GM18861 (cell line): ENCODE results near the gene STX1B.

Experiments
- ATAC-seq: cut with Tn5 transposase; IDR thresholded peaks from one replicate; pipeline ENCODE4 v1.9.1; 2021; ENCODE audit not compliant: unreplicated experiment

STX1B gene

GRCh38 chr16:30996985-30997724, 13.3 kb downstream of the STX1B start:
- no peak for ATAC-seq

GRCh38 chr16:30996324-30996984, 14.0 kb downstream of the STX1B start:
- no peak for ATAC-seq

GRCh38 chr16:30995927-30996323, 14.5 kb downstream of the STX1B start:
- no peak for ATAC-seq

GRCh38 chr16:30992931-30993816, 17.3 kb downstream of the STX1B start:
- no peak for ATAC-seq

- no peak for ATAC-seq
These were observed 18.1 kb downstream of the STX1B start for GRCh38 chr16:30992276-30992780.

- ATAC-seq: no peak
These were observed 19.4 kb downstream of the STX1B start for GRCh38 chr16:30991052-30991451.

- ATAC-seq: no peak
These were observed 20.3 kb downstream of the STX1B start for GRCh38 chr16:30990105-30990504.

- ATAC-seq: no peak
These were observed 20.9 kb downstream of the STX1B start for GRCh38 chr16:30989469-30990047.

GRCh38 chr16:30987581-30988190, 22.8 kb downstream of the STX1B start:
- ATAC-seq: no peak

GRCh38 chr16:30986129-30986991, 24.1 kb downstream of the STX1B start:
- no peak for ATAC-seq

- ATAC-seq: no peak
These were observed 24.9 kb downstream of the STX1B start for GRCh38 chr16:30985401-30986128.

GRCh38 chr16:30984669-30985400, 25.6 kb downstream of the STX1B start, which contains the start of gene HSD3B7:
Gene HSD3B7 (plus strand): TSS chr16:30985207. CDS start chr16:30985659, 452 bp downstream.
- ATAC-seq: no peak

GRCh38 chr16:30983898-30984610, 26.4 kb downstream of the STX1B start:
- no peak for ATAC-seq

GRCh38 chr16:30983289-30983889, 27.0 kb downstream of the STX1B start:
- no peak for ATAC-seq

GRCh38 chr16:30982548-30983288, 27.7 kb downstream of the STX1B start:
- no peak for ATAC-seq

GRCh38 chr16:30980959-30981358, 29.5 kb downstream of the STX1B start:
- no peak for ATAC-seq
